IPS-20b (cell line): ENCODE measurements around the gene GPC5.
A peak's percentile ranks its signal among the peaks of the same experiment; 100 is the strongest.
"Not testable (repeated sequence)": the region's sequence is repeated elsewhere in the genome, so short reads cannot be mapped to it uniquely, and the experiment has no call there.

Experiments used
- H3K27ac ChIP-seq: one replicate; pipeline ENCODE4 v1.5.1; 2013; ENCODE audit warnings: low read length
- H3K27me3 ChIP-seq: 2 replicates; pipeline ENCODE4 v1.6.1; 2013; ENCODE audit warnings: mild to moderate bottlenecking, low read length, inconsistent platforms; ENCODE audit not compliant: insufficient read depth
- H3K36me3 ChIP-seq: 2 replicates; pipeline ENCODE4 v1.6.1; 2013; ENCODE audit warnings: low read depth, mild to moderate bottlenecking, inconsistent platforms, low read length, moderate library complexity; ENCODE audit not compliant: insufficient read depth
- H3K4me1 ChIP-seq: 2 replicates; pipeline ENCODE4 v1.6.1; 2013; ENCODE audit warnings: mild to moderate bottlenecking, control low read depth, inconsistent platforms, low read length, moderate library complexity; ENCODE audit not compliant: insufficient read depth
- H3K4me3 ChIP-seq: 2 replicates; pipeline ENCODE4 v1.5.1; 2013; ENCODE audit warnings: mild to moderate bottlenecking, low read length, inconsistent platforms
- H3K9ac ChIP-seq: 2 replicates; pipeline ENCODE4 v1.6.1; 2013; ENCODE audit warnings: low read depth, mild to moderate bottlenecking, inconsistent platforms, low read length, moderate library complexity
- H3K9me3 ChIP-seq: 2 replicates; pipeline ENCODE4 v1.6.1; 2013; ENCODE audit warnings: mild to moderate bottlenecking, low read depth, low read length, inconsistent platforms; ENCODE audit not compliant: insufficient read depth

The GPC5 gene

GRCh38 chr13:91398413-91399188 lies at the start of gene GPC5:
TSS of gene GPC5 (plus strand) at chr13:91398621.
- Histone ChIP-seq H3K4me3 (peak within 1 kb of the TSS; percentile 74), H3K27ac (no peak within 1 kb of the TSS), H3K4me1 (no peaks in the 10 kb centered on the region), H3K9ac (no peak within 1 kb of the TSS), H3K36me3 (no peaks in the 10 kb centered on the region), H3K27me3 (peaks cover 73% of the 10 kb centered on the region), H3K9me3 (no peaks in the 10 kb centered on the region)

DNA sequence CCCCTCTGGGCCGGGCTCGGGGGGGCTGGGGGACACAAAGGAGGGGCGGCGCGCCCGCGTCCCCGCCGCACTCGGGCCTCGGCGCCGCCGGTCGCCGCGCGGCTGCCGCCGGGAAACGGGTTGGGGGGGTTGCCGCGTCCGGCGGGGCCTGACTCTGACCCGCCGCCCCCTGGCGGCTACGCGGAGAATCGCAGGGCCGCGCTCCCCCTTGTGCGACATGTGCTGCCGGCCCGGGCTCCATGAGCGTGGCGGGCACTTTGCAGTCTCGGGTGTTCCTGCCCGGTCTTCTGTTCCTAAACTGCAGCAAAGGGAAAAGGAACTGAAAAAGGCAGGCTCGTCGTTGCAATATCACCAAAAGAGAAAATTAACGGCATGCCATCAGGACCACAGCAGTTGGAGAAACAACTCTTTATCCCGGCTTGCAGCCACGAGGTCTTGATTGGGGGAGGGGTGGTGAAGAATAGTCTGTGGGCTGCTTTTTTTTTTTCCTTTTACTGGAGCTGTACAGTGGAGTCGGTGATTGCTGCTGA lies 49.5 kb upstream of the GPC5 start:
- Histone ChIP-seq H3K36me3 (peaks cover 50% of the 10 kb centered on the region), H3K9ac (peak overlapping the region; percentile 99), H3K4me1 (peaks cover 15% of the 10 kb centered on the region), H3K27me3 (peaks cover 15% of the 10 kb centered on the region), H3K4me3 (peak overlapping the region; percentile 96), H3K27ac (peak overlapping the region; percentile 22), H3K9me3 (no peaks in the 10 kb centered on the region)

GRCh38 chr13:91349992-91350911 lies 48.2 kb upstream of the GPC5 start:
- Histone ChIP-seq H3K27ac (peak overlapping the region; percentile 22), H3K27me3 (peaks cover 15% of the 10 kb centered on the region), H3K4me3 (peak overlapping the region; percentile 96), H3K9ac (peak overlapping the region; percentile 99), H3K36me3 (peaks cover 63% of the 10 kb centered on the region), H3K9me3 (no peaks in the 10 kb centered on the region), H3K4me1 (peaks cover 15% of the 10 kb centered on the region)

DNA sequence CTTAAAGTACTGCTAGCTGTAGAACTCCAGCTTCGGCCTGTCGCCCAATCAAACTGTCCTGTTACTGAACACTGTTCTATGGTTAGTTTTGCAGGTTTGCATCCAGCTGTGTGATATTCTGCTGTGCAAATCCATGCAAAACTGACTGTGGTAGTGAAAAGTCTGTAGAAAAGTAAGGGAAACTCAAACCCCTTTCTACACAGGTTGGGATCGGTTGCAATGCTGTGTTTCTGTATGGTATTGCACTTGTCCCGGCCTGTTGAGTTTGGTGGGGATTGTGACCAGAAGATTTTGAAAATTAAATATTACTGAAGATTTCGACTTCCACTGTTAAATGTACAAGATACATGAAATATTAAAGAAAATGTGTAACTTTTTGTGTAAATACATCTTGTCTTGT lies 47.3 kb upstream of the GPC5 start:
- Histone ChIP-seq H3K36me3 (peaks cover 72% of the 10 kb centered on the region), H3K27ac (no peak overlapping the region), H3K4me1 (peaks cover 15% of the 10 kb centered on the region), H3K9me3 (no peaks in the 10 kb centered on the region), H3K9ac (peak overlapping the region; percentile 99; the same call in 1 of the 2 replicates), H3K4me3 (peak overlapping the region; percentile 96), H3K27me3 (peaks cover 8% of the 10 kb centered on the region)

DNA sequence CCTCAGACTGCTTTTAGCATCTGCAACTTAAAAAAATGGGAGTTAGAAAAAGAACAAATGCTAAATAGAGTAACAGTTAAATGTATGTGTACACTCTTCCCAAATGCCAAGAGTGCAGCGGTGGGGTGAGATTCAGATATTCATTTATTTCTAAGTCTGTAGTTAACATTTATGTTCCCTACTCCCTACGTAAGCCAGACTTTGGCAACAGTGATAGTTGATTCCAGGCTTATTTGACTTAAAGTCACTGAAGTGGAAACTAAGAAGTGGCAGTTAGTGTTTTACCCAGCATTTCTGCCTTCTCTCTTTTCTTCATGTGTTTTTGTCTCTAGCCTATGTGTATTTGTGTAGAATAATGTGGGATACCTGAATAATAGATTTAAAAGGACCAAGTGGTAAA lies 46.4 kb upstream of the GPC5 start:
- Histone ChIP-seq H3K9me3 (no peaks in the 10 kb centered on the region), H3K4me1 (peaks cover 12% of the 10 kb centered on the region), H3K27me3 (no peaks in the 10 kb centered on the region), H3K36me3 (peaks cover 80% of the 10 kb centered on the region), H3K27ac (no peak overlapping the region), H3K4me3 (peak overlapping the region; percentile 96; the same call in 1 of the 2 replicates), H3K9ac (peak overlapping the region; percentile 99; the same call in 1 of the 2 replicates)

DNA sequence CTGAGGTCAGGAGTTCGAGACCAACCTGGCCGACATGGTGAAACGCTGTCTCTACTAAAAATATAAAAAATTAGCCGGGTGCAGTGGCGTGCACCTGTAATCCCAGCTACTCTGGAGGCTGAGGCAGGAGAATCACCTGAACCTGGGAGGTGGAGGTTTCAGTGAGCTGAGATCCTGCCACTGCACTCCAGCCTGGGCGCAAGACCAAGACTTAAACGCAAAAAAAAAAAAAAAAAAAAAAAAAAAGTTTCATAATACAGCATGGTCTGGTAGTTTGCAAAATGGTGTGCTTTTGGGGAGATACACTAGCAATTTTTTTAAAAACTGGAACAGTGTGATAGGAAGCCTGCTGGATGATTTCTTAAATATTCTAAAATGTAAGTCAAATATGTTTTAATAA lies 45.5 kb upstream of the GPC5 start:
- Histone ChIP-seq H3K36me3 (peaks cover 89% of the 10 kb centered on the region), H3K4me1 (peaks cover 12% of the 10 kb centered on the region)
- H3K27ac ChIP-seq, H3K27me3 ChIP-seq, H3K9me3 ChIP-seq, H3K4me3 ChIP-seq, H3K9ac ChIP-seq: not testable (repeated sequence)

GRCh38 chr13:91353494-91353893 lies 44.9 kb upstream of the GPC5 start:
- H3K27me3 ChIP-seq, result no peaks in the 10 kb centered on the region
- H3K4me1 ChIP-seq, result peaks cover 12% of the 10 kb centered on the region
- H3K27ac ChIP-seq, result no peak overlapping the region
- no peak overlapping the region for H3K9ac ChIP-seq
- H3K36me3 ChIP-seq, result peaks cover 94% of the 10 kb centered on the region
- H3K9me3 ChIP-seq, result no peaks in the 10 kb centered on the region
- H3K4me3 ChIP-seq, result no peak overlapping the region

GRCh38 chr13:91355099-91355825 lies 43.2 kb upstream of the GPC5 start:
- H3K4me3 ChIP-seq, result no peak overlapping the region
- H3K27ac ChIP-seq, result no peak overlapping the region
- H3K9me3 ChIP-seq, result no peaks in the 10 kb centered on the region
- H3K4me1 ChIP-seq, result peaks cover 7% of the 10 kb centered on the region
- H3K9ac ChIP-seq, result no peak overlapping the region
- H3K36me3 ChIP-seq, result peaks cover 81% of the 10 kb centered on the region
- no peaks in the 10 kb centered on the region for H3K27me3 ChIP-seq

DNA sequence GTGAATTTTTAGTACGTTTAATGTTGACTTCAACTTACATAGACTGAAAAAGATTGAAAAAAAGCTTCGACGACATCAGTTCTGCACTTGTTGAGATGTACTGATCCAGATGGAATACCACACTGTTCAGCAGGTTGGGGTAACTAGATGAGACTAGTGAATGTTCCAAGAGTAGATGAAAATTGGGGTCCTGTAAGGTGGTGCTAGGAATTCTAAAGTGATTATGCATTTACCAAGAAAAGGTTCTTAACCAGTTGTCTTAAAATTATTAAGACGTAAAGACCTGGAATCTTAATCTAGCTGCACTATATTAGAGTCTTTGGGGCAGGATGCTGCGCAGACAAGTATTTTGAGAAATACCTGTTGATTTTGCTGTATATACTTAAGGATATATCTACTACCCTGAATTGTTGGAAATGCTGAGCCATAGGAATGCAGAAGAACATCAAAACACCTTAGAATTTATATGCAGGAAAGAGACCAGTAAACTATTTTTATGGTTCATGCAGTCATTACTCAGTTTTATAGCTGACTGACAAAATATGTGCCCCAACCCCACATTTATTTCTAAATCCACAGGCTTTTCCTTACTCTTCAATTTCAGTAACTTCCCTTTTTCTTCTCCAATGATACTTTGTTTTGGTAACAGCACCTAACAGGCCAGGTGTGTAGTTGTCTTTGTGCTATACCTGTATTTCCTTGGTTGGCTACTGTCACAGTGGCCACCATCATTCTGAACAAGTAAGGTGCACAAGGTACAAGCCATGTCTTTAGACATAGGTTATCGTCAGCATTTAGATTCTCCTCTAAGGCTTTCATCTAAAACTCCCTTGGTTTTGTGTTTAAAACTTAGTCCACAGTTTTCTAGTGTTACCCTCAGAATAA lies 42.4 kb upstream of the GPC5 start:
- Histone ChIP-seq H3K9me3 (no peaks in the 10 kb centered on the region), H3K36me3 (peaks cover 73% of the 10 kb centered on the region), H3K4me1 (no peaks in the 10 kb centered on the region), H3K9ac (no peak overlapping the region), H3K4me3 (no peak overlapping the region), H3K27me3 (no peaks in the 10 kb centered on the region), H3K27ac (no peak overlapping the region)

DNA sequence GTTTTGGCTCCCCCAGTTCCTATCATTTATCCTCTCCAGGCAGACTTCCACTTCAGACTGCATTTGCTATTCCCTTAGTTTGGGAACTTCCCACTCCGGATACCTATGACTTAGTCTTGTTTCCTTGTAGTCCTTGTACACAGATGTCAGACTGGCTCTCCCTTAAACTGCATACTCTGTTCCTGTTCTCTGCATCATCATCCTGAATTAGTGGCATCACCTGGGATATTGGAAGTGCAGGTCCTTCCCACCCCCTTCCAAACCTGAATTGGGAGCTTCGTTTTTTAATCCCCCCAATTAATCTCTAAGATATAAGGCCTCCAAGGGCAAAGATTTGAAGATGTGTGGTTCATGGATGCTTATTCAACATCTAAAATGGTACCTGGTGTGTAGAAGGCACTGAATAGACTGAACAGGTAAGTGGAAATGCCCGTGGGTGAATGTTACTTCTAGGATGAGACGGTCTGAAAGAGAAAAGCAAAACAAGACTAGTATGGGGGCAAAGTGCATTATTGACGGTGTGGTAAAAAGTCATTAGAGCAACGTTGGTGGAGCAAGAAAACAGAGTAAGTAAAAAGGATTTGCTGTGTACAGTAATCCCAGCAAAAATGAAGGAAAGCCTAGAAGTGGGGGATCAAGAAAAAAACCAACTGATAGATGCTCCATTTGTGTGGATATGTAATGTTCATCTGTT lies 41.4 kb upstream of the GPC5 start:
- H3K36me3 ChIP-seq, result peaks cover 69% of the 10 kb centered on the region
- no peak overlapping the region for H3K27ac ChIP-seq
- H3K9ac ChIP-seq, result no peak overlapping the region
- H3K4me3 ChIP-seq, result no peak overlapping the region
- H3K4me1 ChIP-seq, result no peaks in the 10 kb centered on the region
- H3K27me3 ChIP-seq, result no peaks in the 10 kb centered on the region
- H3K9me3 ChIP-seq, result no peaks in the 10 kb centered on the region
